CD14-positive monocyte (primary cell): Measurements from ENCODE around the gene IFNGR2. TPM values are rescaled to one million over a fixed set of nuclear protein-coding genes. Genes with fewer than 3 reads are reported as not detected.

ENCODE experiments used
- DNase-seq, 3 donors: peaks; one replicate each; pipeline ENCODE4 v3.0.0-alpha.2; 2011 to 2022
- H2AFZ ChIP-seq: 2 replicates; pipeline ENCODE4 v1.6.0; 2012; ENCODE audit warnings: mild to moderate bottlenecking, low read depth, low read length, inconsistent platforms; ENCODE audit not compliant: insufficient read depth, poor library complexity, severe bottlenecking
- H3K27ac ChIP-seq, 2 donors: 1 replicate in 1 of 2; 2 replicates in 1 of 2; pipeline ENCODE4 v1.5.1; 2012 to 2013; ENCODE audit warnings: low read length in 2 of 2, control low read depth in 1 of 2, inconsistent platforms in 1 of 2, low read depth in 1 of 2, mild to moderate bottlenecking in 1 of 2
- H3K27me3 ChIP-seq, 2 donors: one replicate each; pipeline versions ENCODE4 v1.6.0 to v1.6.1; 2011 to 2013; ENCODE audit warnings: low read length in 2 of 2; ENCODE audit not compliant: control insufficient read depth in 2 of 2, insufficient read depth in 2 of 2
- H3K36me3 ChIP-seq, 2 donors: replicated peaks in 1 of 2; 1 replicate in 1 of 2; 2 replicates in 1 of 2; pipeline versions ENCODE4 v1.5.1 to v1.6.1; 2012 to 2013; ENCODE audit warnings: low read length in 2 of 2, control low read depth in 1 of 2, inconsistent platforms in 1 of 2, mild to moderate bottlenecking in 1 of 2; ENCODE audit not compliant: insufficient read depth in 2 of 2, control insufficient read depth in 1 of 2
- H3K4me1 ChIP-seq, 2 donors: 1 replicate in 1 of 2; 2 replicates in 1 of 2; pipeline versions ENCODE4 v1.5.1 to v1.6.1; 2012 to 2013; ENCODE audit warnings: low read length in 2 of 2, control low read depth in 1 of 2, inconsistent platforms in 1 of 2, mild to moderate bottlenecking in 1 of 2, moderate library complexity in 1 of 2; ENCODE audit not compliant: insufficient read depth in 2 of 2, control insufficient read depth in 1 of 2
- H3K4me2 ChIP-seq: replicated peaks from 2 replicates; pipeline ENCODE3; 2012; ENCODE audit warnings: low read length, moderate library complexity, mild to moderate bottlenecking; ENCODE audit not compliant: poor library complexity, severe bottlenecking; ENCODE audit errors: extremely low read depth
- H3K4me3 ChIP-seq, 3 experiments: fragments of 200-600 bp in 1 of 3; sonication (generic) in 1 of 3; replicated peaks in 1 of 3; 1 replicate in 2 of 3; 2 replicates in 1 of 3; pipeline ENCODE4 v1.5.1; 2011 to 2013; ENCODE audit warnings: low read length in 3 of 3, mild to moderate bottlenecking in 3 of 3, control low read depth in 2 of 3, low read depth in 2 of 3, inconsistent platforms in 1 of 3, moderate library complexity in 1 of 3
- H3K79me2 ChIP-seq: 2 replicates; pipeline ENCODE4 v1.6.0; 2012; ENCODE audit warnings: mild to moderate bottlenecking, control low read depth, inconsistent platforms, low read length, moderate library complexity; ENCODE audit not compliant: insufficient read depth
- H3K9ac ChIP-seq: 2 replicates; pipeline ENCODE4 v1.6.0; 2017; ENCODE audit warnings: low read length, mild to moderate bottlenecking; ENCODE audit not compliant: insufficient read depth, poor library complexity, severe bottlenecking
- H3K9me3 ChIP-seq, 2 donors: replicated peaks in 1 of 2; 1 replicate in 1 of 2; 2 replicates in 1 of 2; pipeline versions ENCODE4 v1.5.1 to v1.6.1; 2012 to 2013; ENCODE audit warnings: low read length in 2 of 2, control low read depth in 1 of 2; ENCODE audit not compliant: control insufficient read depth in 1 of 2, insufficient read depth in 1 of 2
- H4K20me1 ChIP-seq: 2 replicates; pipeline ENCODE4 v1.6.0; 2012; ENCODE audit warnings: mild to moderate bottlenecking, low read length, control low read depth, moderate library complexity; ENCODE audit not compliant: insufficient read depth
- H3K27ac Mint-ChIP-seq, 7 donors: one replicate each; pipeline ENCODE4 v1.8.0; 2020; ENCODE audit warnings: mild to moderate bottlenecking in 7 of 7, mixed read lengths in 7 of 7, moderate library complexity in 6 of 7, inconsistent platforms in 2 of 7
- H3K27me3 Mint-ChIP-seq, 3 donors: one replicate each; pipeline ENCODE4 v1.8.0; 2021 to 2022; ENCODE audit warnings: low read depth in 3 of 3, mild to moderate bottlenecking in 3 of 3, mixed read lengths in 3 of 3, moderate library complexity in 3 of 3, inconsistent platforms in 1 of 3
- H3K36me3 Mint-ChIP-seq, 2 donors: one replicate each; pipeline ENCODE4 v1.8.0; 2020; ENCODE audit warnings: mixed read lengths in 2 of 2, inconsistent platforms in 1 of 2, mild to moderate bottlenecking in 1 of 2
- H3K4me1 Mint-ChIP-seq: one replicate; pipeline ENCODE4 v1.8.0; 2020; ENCODE audit warnings: mild to moderate bottlenecking, mixed read lengths
- H3K4me3 Mint-ChIP-seq, 2 donors: one replicate each; pipeline ENCODE4 v1.8.0; 2020; ENCODE audit warnings: mild to moderate bottlenecking in 2 of 2, mixed read lengths in 2 of 2, moderate library complexity in 1 of 2
- H3K9me3 Mint-ChIP-seq, 7 donors: one replicate each; pipeline ENCODE4 v1.8.0; 2020 to 2022; ENCODE audit warnings: mixed read lengths in 7 of 7, mild to moderate bottlenecking in 6 of 7, moderate library complexity in 6 of 7, inconsistent platforms in 2 of 7
- WGBS: methylation state at CpG from one replicate; pipeline ENCODE4 v1.1.5; 2013; ENCODE audit warnings: missing lambda C conversion rate; ENCODE audit not compliant: insufficient coverage; 5-methylcytosine and 5-hydroxymethylcytosine counted together
- intact Hi-C, 2 donors: fragments of 100-400 bp; cut with micrococcal nuclease; formaldehyde crosslinking; loops; one replicate each; pipeline versions ENCODE4 v1.15.0 to v1.15.1; 2023
- polyA plus RNA-seq, 3 donors: library from polyadenylated mRNA; depleted of rRNA in 1 of 3; unstranded in 2 of 3; stranded (reverse) in 1 of 3; fragments of 300-500 nt in 2 of 3; fragments of >200 nt in 1 of 3; fragmentation: Illumina TruSeq in 2 of 3; gene quantifications; 1 replicate in 2 of 3; 2 replicates in 1 of 3; pipeline ENCODE4 v1.2.3, GENCODE V29; 2012 to 2021
- TF ChIP-seq, protein P1 (sequence below): fragments of 200-600 bp; IDR thresholded peaks from one replicate; pipeline ENCODE4 v1.8.0; 2022; ENCODE audit warnings: antibody characterized with exemption, mild to moderate bottlenecking

IFNGR2 gene
- polyA plus RNA-seq, 3 donors, result 204 to 324 (median 260) TPM

DNA sequence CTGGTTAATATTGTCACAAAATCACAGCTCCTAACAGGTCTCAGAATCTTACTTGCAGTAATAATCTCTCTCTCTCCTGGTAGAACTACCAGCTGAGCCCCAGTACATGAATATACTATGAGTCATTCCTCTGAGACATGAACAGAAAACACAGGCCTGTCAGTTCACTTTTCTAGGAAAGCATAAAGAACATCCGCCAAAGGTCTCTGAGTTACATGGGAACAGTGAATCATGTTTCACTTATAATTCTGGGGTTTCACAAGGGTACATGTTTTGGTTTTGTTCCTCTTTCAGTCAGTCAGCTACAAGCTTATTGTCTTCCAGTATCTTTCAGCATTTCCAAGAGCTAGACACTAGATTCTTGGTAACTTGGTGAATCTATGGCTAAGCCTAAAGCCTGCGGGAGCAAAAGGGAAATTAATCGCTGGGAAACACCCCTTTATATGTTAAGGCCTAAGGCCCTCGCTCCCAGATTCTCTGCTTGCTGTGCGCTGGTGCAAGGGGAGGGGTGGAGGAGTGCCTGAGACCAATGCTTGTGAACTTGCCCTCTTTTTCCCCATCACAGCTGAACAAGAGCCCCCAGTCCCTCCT is 31.7 kb downstream of the IFNGR2 start:
- peak overlapping the region; percentile 0 for H3K4me2 ChIP-seq
- TF ChIP-seq, protein P1, sequence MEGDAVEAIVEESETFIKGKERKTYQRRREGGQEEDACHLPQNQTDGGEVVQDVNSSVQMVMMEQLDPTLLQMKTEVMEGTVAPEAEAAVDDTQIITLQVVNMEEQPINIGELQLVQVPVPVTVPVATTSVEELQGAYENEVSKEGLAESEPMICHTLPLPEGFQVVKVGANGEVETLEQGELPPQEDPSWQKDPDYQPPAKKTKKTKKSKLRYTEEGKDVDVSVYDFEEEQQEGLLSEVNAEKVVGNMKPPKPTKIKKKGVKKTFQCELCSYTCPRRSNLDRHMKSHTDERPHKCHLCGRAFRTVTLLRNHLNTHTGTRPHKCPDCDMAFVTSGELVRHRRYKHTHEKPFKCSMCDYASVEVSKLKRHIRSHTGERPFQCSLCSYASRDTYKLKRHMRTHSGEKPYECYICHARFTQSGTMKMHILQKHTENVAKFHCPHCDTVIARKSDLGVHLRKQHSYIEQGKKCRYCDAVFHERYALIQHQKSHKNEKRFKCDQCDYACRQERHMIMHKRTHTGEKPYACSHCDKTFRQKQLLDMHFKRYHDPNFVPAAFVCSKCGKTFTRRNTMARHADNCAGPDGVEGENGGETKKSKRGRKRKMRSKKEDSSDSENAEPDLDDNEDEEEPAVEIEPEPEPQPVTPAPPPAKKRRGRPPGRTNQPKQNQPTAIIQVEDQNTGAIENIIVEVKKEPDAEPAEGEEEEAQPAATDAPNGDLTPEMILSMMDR, result no peak
- WGBS, result 42% methylated on average over 2 of the region's 5 CpGs
- intact Hi-C loops, result loop anchor here in 1 of 2 donors (5.0 kb wide), 1 partner anchor 73 kb away; no protein-coding TSS in a partner anchor
- peak overlapping the region; percentile 74 to 78 for H3K27ac ChIP-seq
- H3K4me1 ChIP-seq, result peaks cover 42 to 50% of the 10 kb centered on the region in 2 donors
- peaks cover 0 to 2% (median 2%) of the 10 kb centered on the region in 3 donors for H3K27me3 Mint-ChIP-seq
- peaks cover 100% of the 10 kb centered on the region for H4K20me1 ChIP-seq
- H3K27ac Mint-ChIP-seq, result peak overlapping the region; percentile 89 to 97 (median 95)
- H3K4me3 ChIP-seq, result no peak overlapping the region
- H3K36me3 Mint-ChIP-seq, result peaks cover 62 to 87% of the 10 kb centered on the region in 2 donors
- H3K79me2 ChIP-seq, result peaks cover 51% of the 10 kb centered on the region
- peaks cover 0 to 2% (median 0%) of the 10 kb centered on the region in 7 donors for H3K9me3 Mint-ChIP-seq
- no peaks in the 10 kb centered on the region for H3K9me3 ChIP-seq
- H3K4me1 Mint-ChIP-seq, result peaks cover 45% of the 10 kb centered on the region
- no peak overlapping the region for H3K4me3 Mint-ChIP-seq
- DNase-seq, result peak; percentile 84 to 96 (median 93)
- H2AFZ ChIP-seq, result no peak overlapping the region
- no peaks in the 10 kb centered on the region for H3K27me3 ChIP-seq
- peaks cover 76 to 85% of the 10 kb centered on the region in 2 donors for H3K36me3 ChIP-seq
- no peak overlapping the region for H3K9ac ChIP-seq

DNA sequence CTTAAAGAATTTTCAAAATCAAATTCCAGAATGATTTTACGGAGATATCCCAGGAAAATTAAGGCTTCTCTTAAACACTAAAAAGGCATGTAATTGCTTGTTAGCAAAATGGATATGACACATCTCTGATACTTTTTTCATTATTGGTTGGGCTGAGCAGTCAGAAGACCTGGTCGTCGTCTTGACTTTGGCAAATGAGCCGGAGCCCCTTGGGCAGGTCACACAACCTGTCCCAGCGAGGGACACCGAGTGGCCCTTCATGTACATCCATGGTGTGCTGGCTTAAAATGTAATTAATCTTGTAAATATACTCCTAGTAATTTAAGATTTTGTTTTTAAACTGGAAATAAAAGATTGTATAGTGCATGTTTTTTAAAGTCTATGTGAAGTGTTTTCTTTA is 33.9 kb downstream of the IFNGR2 start:
- peaks cover 30% of the 10 kb centered on the region for H3K79me2 ChIP-seq
- H3K9me3 Mint-ChIP-seq, result peaks cover 0 to 2% (median 0%) of the 10 kb centered on the region in 7 donors
- TF ChIP-seq, protein P1, result no peak
- no peak overlapping the region for H3K27ac ChIP-seq
- peaks cover 50 to 67% of the 10 kb centered on the region in 2 donors for H3K36me3 Mint-ChIP-seq
- H4K20me1 ChIP-seq, result peaks cover 82% of the 10 kb centered on the region
- 73% methylated on average over 2 of the region's 6 CpGs for WGBS
- H3K4me1 ChIP-seq, result peaks cover 37 to 49% of the 10 kb centered on the region in 2 donors
- H3K9ac ChIP-seq, result no peak overlapping the region
- peaks cover 1 to 2% (median 2%) of the 10 kb centered on the region in 3 donors for H3K27me3 Mint-ChIP-seq
- no peak overlapping the region for H3K4me2 ChIP-seq
- no peak for DNase-seq
- intact Hi-C loops, result no loop called here
- peaks cover 49% of the 10 kb centered on the region for H3K4me1 Mint-ChIP-seq
- H3K4me3 ChIP-seq, result no peak overlapping the region
- no peaks in the 10 kb centered on the region for H3K27me3 ChIP-seq
- peak overlapping the region in 2 of 7 donors; percentile 11 to 23 for H3K27ac Mint-ChIP-seq
- H2AFZ ChIP-seq, result no peak overlapping the region
- no peaks in the 10 kb centered on the region for H3K9me3 ChIP-seq
- H3K36me3 ChIP-seq, result peaks cover 54 to 63% of the 10 kb centered on the region in 2 donors
- H3K4me3 Mint-ChIP-seq, result no peak overlapping the region
